Subcutaneous abdominal adipose tissue (tissue), 5 donors: ENCODE results near the gene TIPRL.

ENCODE experiments used
- H3K27ac ChIP-seq: one replicate; pipeline ENCODE4 v1.7.0; 2013; ENCODE audit warnings: low read depth, mild to moderate bottlenecking, inconsistent platforms, low read length, moderate library complexity
- H3K27me3 ChIP-seq, 5 donors: one replicate each; pipeline ENCODE4 v1.7.0; 2013; ENCODE audit warnings: low read length in 5 of 5, inconsistent platforms in 1 of 5; ENCODE audit not compliant: control insufficient read depth in 5 of 5, insufficient read depth in 4 of 5
- H3K36me3 ChIP-seq, 5 donors: one replicate each; pipeline ENCODE4 v1.7.0; 2013; ENCODE audit warnings: low read length in 5 of 5; ENCODE audit not compliant: control insufficient read depth in 5 of 5, insufficient read depth in 5 of 5
- H3K4me1 ChIP-seq, 5 donors: one replicate each; pipeline ENCODE4 v1.7.0; 2013; ENCODE audit warnings: low read length in 5 of 5, mild to moderate bottlenecking in 3 of 5, moderate library complexity in 1 of 5; ENCODE audit not compliant: control insufficient read depth in 5 of 5, insufficient read depth in 5 of 5
- H3K4me3 ChIP-seq, 5 donors: one replicate each; pipeline ENCODE4 v1.7.0; 2013; ENCODE audit warnings: low read length in 5 of 5, low read depth in 1 of 5
- H3K9ac ChIP-seq, 5 donors: one replicate each; pipeline ENCODE4 v1.7.0; 2013; ENCODE audit warnings: low read length in 5 of 5, mild to moderate bottlenecking in 4 of 5, moderate library complexity in 3 of 5
- H3K9me3 ChIP-seq, 5 donors: one replicate each; pipeline ENCODE4 v1.7.0; 2013; ENCODE audit warnings: low read length in 5 of 5; ENCODE audit not compliant: control insufficient read depth in 5 of 5
- donor health status: healthy.
- donor health status: healthy.
- donor health status: healthy.
- donor health status: healthy.
- donor health status: healthy.

The TIPRL gene

DNA sequence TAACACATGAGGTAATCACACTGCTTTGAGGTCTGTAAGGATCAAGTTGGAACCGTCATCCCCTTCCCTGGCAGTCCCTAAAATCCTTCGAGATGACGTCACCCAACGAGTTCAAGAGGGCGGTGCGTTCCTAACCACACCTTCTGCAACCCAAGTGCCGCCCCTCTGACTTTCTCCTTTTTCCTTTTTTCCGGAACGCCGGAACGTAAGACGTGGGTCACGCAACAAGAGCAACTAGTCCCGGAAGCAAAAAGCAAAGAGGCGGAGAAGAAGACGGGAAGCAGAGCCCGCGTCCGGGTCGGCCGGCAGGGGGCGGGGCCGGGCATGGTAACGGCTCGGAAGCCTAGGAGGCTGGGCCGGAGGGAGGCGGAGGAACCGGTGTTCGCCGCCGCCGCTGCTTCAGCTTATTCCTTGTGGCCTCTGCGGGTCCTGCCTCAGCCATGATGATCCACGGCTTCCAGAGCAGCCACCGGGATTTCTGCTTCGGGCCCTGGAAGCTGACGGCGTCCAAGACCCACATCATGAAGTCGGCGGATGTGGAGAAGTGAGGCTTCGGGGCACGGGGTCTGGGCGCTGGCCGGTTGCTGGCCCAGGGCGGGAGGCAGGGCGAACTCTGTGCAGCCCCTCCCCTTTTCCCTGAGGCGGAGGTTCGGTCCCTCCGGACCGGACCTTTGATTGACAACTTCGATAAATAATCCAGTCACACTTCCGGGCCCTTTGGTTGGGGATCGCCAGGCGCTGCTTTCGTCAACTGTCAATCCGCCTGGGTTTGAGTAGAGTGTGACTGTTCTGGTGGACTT lies at the start of gene TIPRL:
Gene TIPRL (plus strand): TSS at position 325 of the 800 bp plus-strand sequence. CDS start 116 bp downstream, at position 441.
- Histone ChIP-seq H3K9me3 (no peaks in the 10 kb centered on the region), H3K9ac (peak within 1 kb of the TSS; percentile 81 to 94 (median 87)), H3K27me3 (no peaks in the 10 kb centered on the region), H3K27ac (peak within 1 kb of the TSS; percentile 93), H3K4me3 (peak within 1 kb of the TSS; percentile 64 to 97 (median 91)), H3K4me1 (peaks cover 0 to 15% (median 10%) of the 10 kb centered on the region in 5 donors), H3K36me3 (no peaks in the 10 kb centered on the region)

DNA sequence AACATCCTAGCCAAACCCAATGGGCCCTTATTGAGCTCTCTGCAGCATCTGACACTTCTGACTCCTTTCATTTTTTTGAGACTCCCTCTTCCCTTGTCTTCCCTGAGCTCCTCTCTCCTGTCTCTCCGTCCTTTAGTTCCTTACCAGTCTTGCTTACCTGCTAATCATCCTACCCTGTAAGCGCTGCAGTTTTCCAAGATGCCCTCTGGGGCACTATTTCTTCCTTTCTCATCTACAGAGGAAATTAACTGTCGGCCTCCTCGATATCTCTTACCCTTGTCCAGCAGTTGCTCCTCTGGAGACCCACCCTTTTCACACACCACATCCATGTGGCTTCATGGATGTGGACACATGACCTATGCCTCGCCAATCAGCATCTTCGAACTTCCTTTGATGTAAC lies 48.8 kb upstream of the TIPRL start:
- no peaks in the 10 kb centered on the region for H3K36me3 ChIP-seq
- no peaks in the 10 kb centered on the region for H3K9me3 ChIP-seq
- H3K4me1 ChIP-seq = peaks cover 0 to 3% (median 0%) of the 10 kb centered on the region in 5 donors
- no peak overlapping the region for H3K4me3 ChIP-seq
- peaks cover 0 to 12% (median 9%) of the 10 kb centered on the region in 5 donors for H3K27me3 ChIP-seq
- H3K9ac ChIP-seq = no peak overlapping the region
- H3K27ac ChIP-seq = no peak overlapping the region

DNA sequence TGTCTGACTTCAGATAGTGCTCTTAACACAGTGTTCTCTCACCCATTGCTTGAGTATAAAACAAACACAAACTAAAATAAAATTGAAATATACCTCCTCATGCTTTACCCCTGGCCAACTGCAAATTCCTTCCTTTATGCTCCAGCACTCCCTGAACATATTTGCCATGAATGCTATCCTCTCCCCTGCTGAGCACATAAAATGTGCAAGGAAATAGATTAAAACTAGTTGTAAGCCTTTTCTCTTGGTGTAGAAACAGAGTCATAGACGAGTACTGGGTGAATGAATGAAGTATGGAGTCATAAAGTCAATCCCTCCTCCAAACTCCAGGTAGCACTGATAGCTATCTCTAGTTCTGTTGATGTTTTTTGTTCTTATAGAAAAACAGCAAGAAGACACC lies 44.6 kb upstream of the TIPRL start:
- no peak overlapping the region for H3K4me3 ChIP-seq
- H3K36me3 ChIP-seq = no peaks in the 10 kb centered on the region
- no peak overlapping the region for H3K9ac ChIP-seq
- peaks cover 0 to 27% (median 20%) of the 10 kb centered on the region in 5 donors for H3K4me1 ChIP-seq
- H3K27me3 ChIP-seq = peaks cover 0 to 22% (median 20%) of the 10 kb centered on the region in 5 donors
- H3K27ac ChIP-seq = no peak overlapping the region
- H3K9me3 ChIP-seq = no peaks in the 10 kb centered on the region

DNA sequence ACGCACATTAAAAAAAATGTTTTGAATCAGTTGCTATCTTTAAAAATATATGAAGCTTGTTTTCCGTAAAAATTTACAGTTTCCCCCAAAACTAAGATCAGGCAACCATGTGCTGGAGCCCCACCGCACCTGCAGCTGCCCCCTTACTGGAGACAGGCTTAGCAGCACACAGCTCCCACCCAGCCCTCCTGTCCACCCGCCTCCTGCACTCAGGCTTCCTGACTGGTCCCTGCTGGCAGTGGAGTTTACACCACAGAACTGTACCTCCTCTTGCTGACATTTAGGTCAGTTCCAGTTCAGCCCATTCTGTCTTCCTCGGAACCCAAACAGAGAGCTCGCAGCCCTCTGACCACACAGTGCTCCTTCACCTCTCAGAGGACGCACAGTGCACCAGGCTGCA lies 44.1 kb upstream of the TIPRL start:
- no peak overlapping the region for H3K27ac ChIP-seq
- peaks cover 0 to 27% (median 20%) of the 10 kb centered on the region in 5 donors for H3K4me1 ChIP-seq
- no peak overlapping the region for H3K9ac ChIP-seq
- no peaks in the 10 kb centered on the region for H3K36me3 ChIP-seq
- H3K9me3 ChIP-seq = no peaks in the 10 kb centered on the region
- peaks cover 0 to 22% (median 20%) of the 10 kb centered on the region in 5 donors for H3K27me3 ChIP-seq
- H3K4me3 ChIP-seq = peak overlapping the region in 1 of 5 donors; percentile 55

DNA sequence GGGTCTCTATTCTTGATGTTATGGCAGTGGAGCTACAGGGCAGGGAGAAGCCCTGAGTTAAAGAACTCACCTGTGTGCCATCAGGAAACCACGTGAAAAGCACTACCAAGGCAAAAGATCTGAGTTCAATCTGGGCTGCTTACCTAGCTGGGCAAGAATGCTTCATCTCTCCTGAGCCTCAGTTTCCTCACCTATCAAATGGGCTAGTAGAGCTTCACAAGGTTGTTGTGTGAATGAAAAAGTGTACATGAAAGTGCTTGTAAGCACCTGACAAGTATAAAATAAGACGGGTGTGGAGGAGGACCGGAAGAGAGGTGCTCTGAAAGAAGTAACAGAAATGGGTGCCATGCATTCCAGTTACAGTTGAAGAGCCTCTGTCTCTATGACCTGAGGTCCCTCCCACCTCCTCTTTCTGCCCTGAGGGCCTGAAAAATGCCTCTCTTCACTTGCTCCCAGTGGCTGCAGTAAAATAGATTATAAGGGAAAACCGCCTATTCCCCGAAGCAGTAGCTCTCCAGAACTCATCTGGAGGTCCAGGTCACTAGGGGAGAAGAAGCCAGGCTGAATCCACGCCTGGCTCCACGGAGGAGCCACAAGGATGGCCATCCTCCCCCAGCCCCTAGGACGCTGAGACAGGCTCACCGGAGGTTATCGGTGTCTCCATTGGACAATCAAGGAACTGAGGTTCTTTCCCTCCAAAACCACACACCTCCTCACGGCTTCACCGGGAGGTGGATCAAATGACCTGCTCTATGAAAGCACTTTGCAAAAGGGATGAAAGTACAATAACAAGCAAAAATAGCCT lies 43.4 kb upstream of the TIPRL start:
- Histone ChIP-seq H3K4me1 (peaks cover 0 to 27% (median 20%) of the 10 kb centered on the region in 5 donors), H3K27ac (no peak overlapping the region), H3K4me3 (peak overlapping the region; percentile 55 to 72 (median 69)), H3K9me3 (no peaks in the 10 kb centered on the region), H3K36me3 (no peaks in the 10 kb centered on the region), H3K27me3 (peaks cover 0 to 22% (median 17%) of the 10 kb centered on the region in 5 donors), H3K9ac (peak overlapping the region in 3 of 5 donors; percentile 49 to 74 (median 52))

DNA sequence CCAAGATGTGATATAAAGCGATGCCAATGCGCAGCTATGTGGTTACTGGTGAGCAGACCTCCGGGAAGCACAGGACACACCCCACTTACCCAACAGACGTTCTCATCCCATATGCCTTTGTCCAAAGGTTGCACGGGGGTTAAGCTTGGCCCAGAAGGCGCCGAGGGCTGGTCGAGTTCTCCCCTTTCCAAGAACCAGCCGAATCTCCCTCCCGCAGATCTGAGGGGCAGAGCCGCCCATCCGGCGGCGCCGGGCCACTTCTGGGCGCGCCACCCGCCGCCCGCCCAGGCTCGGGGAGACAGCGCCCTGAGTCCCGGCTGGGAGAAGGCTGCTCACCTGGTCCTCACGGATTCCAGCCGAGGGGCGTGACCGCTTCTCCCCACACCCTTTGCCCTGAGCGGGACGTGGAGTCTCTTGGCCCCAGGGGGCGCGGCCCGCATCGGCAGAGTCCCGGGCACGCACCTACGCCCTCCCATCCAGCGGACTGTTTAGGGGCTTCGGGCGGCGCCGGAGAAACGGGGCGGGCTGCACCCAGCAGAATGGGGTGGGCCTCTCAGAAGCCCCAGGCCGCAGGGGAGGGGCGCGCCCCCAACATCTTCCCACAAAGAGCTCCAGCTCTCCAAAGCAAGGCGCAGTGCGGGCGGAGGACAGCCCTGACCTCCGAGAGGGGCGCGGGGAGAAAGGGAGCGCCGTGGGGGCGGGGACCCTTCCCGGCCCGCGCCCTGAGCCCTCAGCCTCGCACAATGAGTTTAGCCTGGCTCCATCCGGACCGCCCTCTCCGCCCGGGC lies 42.6 kb upstream of the TIPRL start:
- H3K4me1 ChIP-seq = peaks cover 0 to 27% (median 20%) of the 10 kb centered on the region in 5 donors
- H3K27ac ChIP-seq = no peak overlapping the region
- H3K27me3 ChIP-seq = peaks cover 0 to 22% (median 17%) of the 10 kb centered on the region in 5 donors
- H3K36me3 ChIP-seq = no peaks in the 10 kb centered on the region
- H3K4me3 ChIP-seq = peak overlapping the region; percentile 55 to 72 (median 69)
- peak overlapping the region in 4 of 5 donors; percentile 28 to 74 (median 50) for H3K9ac ChIP-seq
- no peaks in the 10 kb centered on the region for H3K9me3 ChIP-seq

DNA sequence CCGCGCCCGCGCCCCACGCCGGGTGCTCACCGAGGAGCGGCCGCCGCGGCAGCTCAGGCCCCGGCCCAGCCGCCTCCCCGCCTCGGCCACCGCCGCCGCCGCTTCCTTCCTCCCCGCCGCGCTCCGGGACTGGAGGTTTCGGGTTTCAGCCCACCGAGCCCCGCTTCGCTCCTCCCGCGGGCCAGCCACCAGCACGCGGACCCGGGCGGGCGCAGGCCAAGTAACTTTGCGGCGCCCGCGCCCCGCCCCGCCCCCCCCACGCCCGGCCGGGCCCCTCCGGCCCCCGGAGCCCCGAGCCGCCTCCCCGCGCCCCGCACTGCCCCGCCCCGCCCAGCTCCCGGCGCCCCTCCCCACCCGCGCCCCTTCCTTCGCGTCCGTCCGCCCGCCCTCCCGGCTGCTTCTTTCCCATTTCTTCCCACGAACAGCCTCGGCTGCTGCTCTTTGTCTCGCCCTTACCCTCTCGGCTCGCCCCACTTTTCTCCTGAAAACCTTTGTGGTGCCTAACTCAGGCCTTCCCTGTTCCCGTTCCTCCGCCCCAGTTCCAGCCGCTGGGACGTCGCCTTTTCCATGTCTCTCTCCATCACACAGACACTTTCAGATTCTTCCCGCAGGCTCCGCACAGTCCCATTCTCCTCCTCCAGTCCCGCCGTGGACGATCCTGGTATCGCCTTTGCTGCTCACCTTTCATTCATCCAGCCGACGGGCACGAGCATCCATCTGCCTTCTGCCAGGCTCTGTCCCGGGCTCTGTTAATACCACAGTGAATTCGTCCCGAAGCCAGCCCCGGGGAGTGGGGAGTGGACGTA lies 41.9 kb upstream of the TIPRL start, which contains the start of gene GPR161:
Gene GPR161 (minus strand): TSS at position 222 of the 806 bp plus-strand sequence. CDS start 32,080 bp downstream, outside the sequence.
- H3K36me3 ChIP-seq = no peaks in the 10 kb centered on the region
- H3K27me3 ChIP-seq = peaks cover 0 to 22% (median 17%) of the 10 kb centered on the region in 5 donors
- peaks cover 0 to 27% (median 20%) of the 10 kb centered on the region in 5 donors for H3K4me1 ChIP-seq
- no peaks in the 10 kb centered on the region for H3K9me3 ChIP-seq
- peak within 1 kb of the TSS; percentile 58 for H3K27ac ChIP-seq
- H3K9ac ChIP-seq = peak within 1 kb of the TSS; percentile 43 to 77 (median 73)
- peak within 1 kb of the TSS; percentile 72 to 84 (median 76) for H3K4me3 ChIP-seq

DNA sequence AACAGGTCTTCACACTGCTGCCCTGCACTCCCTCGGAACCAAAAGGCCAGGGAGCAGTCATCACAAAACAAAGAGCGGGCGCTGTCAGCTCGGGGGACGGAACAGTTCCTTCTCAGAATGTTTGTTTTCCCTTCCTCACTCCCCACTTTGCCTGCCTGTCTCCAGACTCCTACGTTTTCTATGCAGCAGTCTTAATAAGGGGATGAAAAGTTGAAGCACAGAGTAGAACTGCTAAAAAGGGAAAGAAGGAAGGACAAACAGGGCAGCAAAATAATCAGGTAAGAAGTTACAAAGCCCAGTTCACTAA lies 41.3 kb upstream of the TIPRL start:
- Histone ChIP-seq H3K9me3 (no peaks in the 10 kb centered on the region), H3K27me3 (peaks cover 0 to 22% (median 17%) of the 10 kb centered on the region in 5 donors), H3K4me3 (peak overlapping the region; percentile 64 to 84 (median 76)), H3K9ac (peak overlapping the region; percentile 43 to 77 (median 73)), H3K36me3 (no peaks in the 10 kb centered on the region), H3K4me1 (peaks cover 0 to 27% (median 20%) of the 10 kb centered on the region in 5 donors), H3K27ac (peak overlapping the region; percentile 58)

DNA sequence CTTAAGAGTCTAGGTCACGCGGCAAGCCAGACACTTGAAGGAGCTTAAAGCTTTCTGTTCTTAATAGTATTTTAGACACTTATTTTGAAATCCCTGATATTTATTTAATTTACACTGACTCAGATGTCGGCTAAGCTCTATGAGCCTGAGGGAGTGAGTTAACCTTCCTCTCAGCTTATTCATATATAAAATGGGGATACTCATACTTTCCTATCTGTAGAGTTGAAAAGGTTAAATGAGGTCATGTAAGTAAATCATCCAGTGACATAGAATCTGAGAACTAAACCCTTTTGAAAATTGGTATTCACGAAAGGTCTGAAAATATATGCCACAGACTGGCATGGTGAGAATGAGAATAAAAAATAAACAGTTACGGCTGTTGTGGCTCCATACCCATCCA lies 40.6 kb upstream of the TIPRL start:
- Histone ChIP-seq H3K36me3 (no peaks in the 10 kb centered on the region), H3K4me3 (no peak overlapping the region), H3K4me1 (peaks cover 0 to 27% (median 20%) of the 10 kb centered on the region in 5 donors), H3K9ac (no peak overlapping the region), H3K27ac (no peak overlapping the region), H3K9me3 (no peaks in the 10 kb centered on the region), H3K27me3 (peaks cover 0 to 22% (median 17%) of the 10 kb centered on the region in 5 donors)
